HL-60 (cell line): ENCODE results near the gene PARD3.
A peak's percentile ranks its signal among the peaks of the same experiment; 100 is the strongest.

Source experiments
- DNase-seq, 2 experiments: peaks; one replicate each; pipeline ENCODE4 v3.0.0-alpha.2; 2010 to 2020; ENCODE audit warnings: low read depth in 1 of 2, low spot score in 1 of 2
- H3K27ac ChIP-seq: fragments of 250-450 bp; sonication (Bioruptor Pico); replicated peaks from 2 replicates; pipeline ENCODE4 v1.5.1; 2020; ENCODE audit warnings: mild to moderate bottlenecking, moderate library complexity
- H3K27me3 ChIP-seq: fragments of 250-450 bp; sonication (Bioruptor Pico); 2 replicates; pipeline ENCODE4 v1.5.1; 2021; ENCODE audit warnings: mild to moderate bottlenecking, moderate library complexity; ENCODE audit not compliant: insufficient read depth, poor library complexity, severe bottlenecking
- H3K4me3 ChIP-seq: replicated peaks from 2 replicates; pipeline ENCODE4 v1.5.1; 2011; ENCODE audit warnings: mild to moderate bottlenecking, control low read depth, low read length; ENCODE audit not compliant: insufficient read depth
- GABPA ChIP-seq: IDR thresholded peaks from 2 replicates; pipeline ENCODE4 v1.6.1; 2012; ENCODE audit warnings: low read depth
- POLR2AphosphoS5 ChIP-seq: IDR thresholded peaks from 2 replicates; pipeline ENCODE4 v1.6.1; 2012; ENCODE audit warnings: low read depth
- SPI1 ChIP-seq: IDR thresholded peaks from 2 replicates; pipeline ENCODE4 v1.6.1; 2012; ENCODE audit warnings: low read depth, mild to moderate bottlenecking, borderline replicate concordance
- long read RNA-seq: library from polyadenylated mRNA; unstranded; transcript quantifications from one replicate; pipeline ENCODE4 v2.0.0, GENCODE V29; 2020
- TF ChIP-seq, protein P1 (sequence below): IDR thresholded peaks from 2 replicates; pipeline ENCODE4 v1.6.1; 2012; ENCODE audit warnings: low read depth; ENCODE audit not compliant: insufficient replicate concordance
- TF ChIP-seq, protein P2 (sequence below): IDR thresholded peaks from one replicate; pipeline ENCODE4 v1.5.1; 2011; ENCODE audit warnings: low read length, control low read depth, inconsistent platforms; ENCODE audit not compliant: insufficient read depth

The PARD3 gene
- long read RNA-seq, partial matches to known transcripts: 5 of 11 reads
- long read RNA-seq, other reads (novel, unspliced or antisense): 6 of 11 reads

DNA sequence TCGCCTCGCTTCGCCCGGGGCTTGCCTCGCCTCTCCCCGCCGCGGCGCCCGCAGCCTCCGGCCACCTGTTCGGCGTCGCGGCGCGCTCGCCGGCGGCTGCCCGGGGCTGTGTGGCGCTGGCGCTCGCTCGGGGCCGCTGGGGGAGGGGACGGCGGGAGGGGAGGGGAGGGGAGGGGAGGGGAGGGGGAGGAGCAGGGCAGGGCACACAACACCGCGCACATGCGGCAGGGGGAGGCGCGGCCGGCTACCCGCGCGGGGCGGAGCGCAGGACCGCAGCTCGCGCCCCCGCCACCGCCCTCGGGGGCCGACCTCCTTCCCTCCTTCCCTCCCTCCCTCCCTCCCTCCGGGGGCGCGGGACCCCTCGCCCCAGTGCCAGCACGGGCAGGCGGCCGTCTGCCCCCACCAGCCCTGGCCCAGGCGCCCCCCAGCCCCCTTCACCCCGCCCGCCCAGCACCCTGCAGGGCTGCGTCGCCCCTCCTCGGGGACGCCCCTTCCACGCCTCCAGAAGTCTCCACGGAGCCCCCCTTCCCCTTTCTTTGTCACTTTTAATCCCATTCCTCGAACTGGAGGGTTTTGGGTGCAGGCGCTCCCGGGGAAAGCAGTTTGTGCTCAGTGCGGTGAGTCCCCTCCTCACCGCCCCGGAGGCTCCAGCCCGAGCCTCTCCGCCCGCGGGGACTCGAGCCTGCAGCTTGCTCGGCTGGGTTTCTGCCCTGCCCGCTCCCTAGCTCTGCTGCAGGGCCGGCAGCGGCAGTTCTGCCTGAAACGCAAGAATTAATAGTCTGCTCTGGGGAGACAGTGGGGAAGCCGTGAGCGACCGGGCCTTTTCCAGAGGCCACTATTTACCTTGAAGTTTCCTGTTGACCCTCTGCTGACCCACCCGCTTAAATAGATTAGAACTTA, at the start of gene PARD3:
PARD3 (minus strand) TSS at position 112 of the 900 bp plus-strand sequence. CDS start 301 bp downstream, outside the sequence.
- Histone ChIP-seq H3K27ac (no peak within 1 kb of the TSS), H3K4me3 (peak within 1 kb of the TSS; percentile 41), H3K27me3 (peaks cover 23% of the 10 kb centered on the region)
- DNase-seq: no peak
- TF ChIP-seq SPI1 (no peak), POLR2AphosphoS5 (no peak), GABPA (no peak)
- TF ChIP-seq, protein P1, sequence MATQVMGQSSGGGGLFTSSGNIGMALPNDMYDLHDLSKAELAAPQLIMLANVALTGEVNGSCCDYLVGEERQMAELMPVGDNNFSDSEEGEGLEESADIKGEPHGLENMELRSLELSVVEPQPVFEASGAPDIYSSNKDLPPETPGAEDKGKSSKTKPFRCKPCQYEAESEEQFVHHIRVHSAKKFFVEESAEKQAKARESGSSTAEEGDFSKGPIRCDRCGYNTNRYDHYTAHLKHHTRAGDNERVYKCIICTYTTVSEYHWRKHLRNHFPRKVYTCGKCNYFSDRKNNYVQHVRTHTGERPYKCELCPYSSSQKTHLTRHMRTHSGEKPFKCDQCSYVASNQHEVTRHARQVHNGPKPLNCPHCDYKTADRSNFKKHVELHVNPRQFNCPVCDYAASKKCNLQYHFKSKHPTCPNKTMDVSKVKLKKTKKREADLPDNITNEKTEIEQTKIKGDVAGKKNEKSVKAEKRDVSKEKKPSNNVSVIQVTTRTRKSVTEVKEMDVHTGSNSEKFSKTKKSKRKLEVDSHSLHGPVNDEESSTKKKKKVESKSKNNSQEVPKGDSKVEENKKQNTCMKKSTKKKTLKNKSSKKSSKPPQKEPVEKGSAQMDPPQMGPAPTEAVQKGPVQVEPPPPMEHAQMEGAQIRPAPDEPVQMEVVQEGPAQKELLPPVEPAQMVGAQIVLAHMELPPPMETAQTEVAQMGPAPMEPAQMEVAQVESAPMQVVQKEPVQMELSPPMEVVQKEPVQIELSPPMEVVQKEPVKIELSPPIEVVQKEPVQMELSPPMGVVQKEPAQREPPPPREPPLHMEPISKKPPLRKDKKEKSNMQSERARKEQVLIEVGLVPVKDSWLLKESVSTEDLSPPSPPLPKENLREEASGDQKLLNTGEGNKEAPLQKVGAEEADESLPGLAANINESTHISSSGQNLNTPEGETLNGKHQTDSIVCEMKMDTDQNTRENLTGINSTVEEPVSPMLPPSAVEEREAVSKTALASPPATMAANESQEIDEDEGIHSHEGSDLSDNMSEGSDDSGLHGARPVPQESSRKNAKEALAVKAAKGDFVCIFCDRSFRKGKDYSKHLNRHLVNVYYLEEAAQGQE: no peak
- TF ChIP-seq, protein P2, sequence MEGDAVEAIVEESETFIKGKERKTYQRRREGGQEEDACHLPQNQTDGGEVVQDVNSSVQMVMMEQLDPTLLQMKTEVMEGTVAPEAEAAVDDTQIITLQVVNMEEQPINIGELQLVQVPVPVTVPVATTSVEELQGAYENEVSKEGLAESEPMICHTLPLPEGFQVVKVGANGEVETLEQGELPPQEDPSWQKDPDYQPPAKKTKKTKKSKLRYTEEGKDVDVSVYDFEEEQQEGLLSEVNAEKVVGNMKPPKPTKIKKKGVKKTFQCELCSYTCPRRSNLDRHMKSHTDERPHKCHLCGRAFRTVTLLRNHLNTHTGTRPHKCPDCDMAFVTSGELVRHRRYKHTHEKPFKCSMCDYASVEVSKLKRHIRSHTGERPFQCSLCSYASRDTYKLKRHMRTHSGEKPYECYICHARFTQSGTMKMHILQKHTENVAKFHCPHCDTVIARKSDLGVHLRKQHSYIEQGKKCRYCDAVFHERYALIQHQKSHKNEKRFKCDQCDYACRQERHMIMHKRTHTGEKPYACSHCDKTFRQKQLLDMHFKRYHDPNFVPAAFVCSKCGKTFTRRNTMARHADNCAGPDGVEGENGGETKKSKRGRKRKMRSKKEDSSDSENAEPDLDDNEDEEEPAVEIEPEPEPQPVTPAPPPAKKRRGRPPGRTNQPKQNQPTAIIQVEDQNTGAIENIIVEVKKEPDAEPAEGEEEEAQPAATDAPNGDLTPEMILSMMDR: no peak

DNA sequence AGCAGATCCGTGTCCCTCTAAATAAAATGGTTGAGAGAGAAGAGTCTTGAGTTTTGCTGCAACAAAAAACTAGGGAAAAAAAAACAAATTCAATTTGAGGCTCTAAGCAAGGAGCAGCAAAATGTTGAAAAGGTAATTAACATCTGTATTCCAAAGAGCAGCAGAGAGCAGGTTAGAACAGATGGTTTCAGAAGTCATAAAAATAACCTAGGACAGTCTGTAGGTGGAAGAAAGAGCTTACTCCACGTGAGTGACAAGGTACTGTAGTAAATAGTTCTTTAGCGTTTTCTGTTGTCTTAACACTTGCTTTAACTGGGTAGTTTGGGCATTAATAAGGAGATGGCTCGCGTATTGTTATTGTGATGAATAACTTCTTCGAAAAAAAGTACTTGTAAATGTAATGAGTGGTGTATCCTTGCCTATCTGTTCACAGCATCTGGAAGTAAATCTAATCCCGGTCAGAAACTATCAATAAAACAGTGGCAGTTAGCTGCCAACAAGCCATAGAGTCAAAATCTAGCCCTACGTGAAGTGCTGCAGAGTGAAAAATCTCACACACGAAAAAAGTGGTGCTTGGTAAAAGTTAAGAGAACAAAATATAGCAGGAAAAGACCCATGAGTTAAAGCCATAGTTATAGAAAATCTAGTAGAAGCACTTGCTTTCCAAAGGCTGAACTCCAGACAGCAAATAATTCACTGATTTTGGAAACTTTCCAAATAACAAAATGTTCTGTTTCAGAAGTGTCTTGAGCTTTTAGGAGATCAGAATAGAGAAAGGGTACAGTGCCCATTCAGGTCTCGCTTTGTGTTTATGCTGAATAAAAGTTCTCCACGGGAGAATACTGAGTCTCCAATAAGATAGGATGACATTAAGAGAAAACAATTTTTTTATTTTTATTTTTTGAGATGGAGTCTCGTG, 49.3 kb upstream of the PARD3 start:
- Histone ChIP-seq H3K27ac (no peak overlapping the region), H3K27me3 (no peaks in the 10 kb centered on the region), H3K4me3 (no peak overlapping the region)
- no peak for DNase-seq
- no peak for TF ChIP-seq SPI1
- TF ChIP-seq, protein P2: no peak
- TF ChIP-seq GABPA: no peak
- TF ChIP-seq, protein P1: no peak
- TF ChIP-seq POLR2AphosphoS5: no peak

DNA sequence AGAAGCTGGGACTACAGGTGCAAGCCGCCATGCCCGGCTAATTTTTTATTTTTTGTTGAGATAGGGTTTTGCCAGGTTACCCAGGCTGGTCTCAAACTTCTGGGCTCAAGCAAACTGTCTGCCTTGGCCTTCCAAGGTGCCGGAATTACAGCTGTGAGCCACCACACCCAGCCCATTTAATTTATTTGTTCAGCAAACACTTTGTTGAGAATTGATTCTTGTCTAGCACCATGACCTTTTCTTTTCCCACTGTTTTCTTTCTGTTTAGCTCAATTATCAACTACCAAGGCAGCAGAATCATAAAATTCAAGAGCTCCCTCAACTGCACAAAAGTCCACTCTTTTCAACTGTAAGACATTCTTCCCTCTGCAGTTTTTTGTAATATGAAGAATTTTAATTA, 47.8 kb upstream of the PARD3 start:
- H3K27ac ChIP-seq: no peak overlapping the region
- TF ChIP-seq, protein P1: no peak
- TF ChIP-seq SPI1 (no peak), POLR2AphosphoS5 (no peak), GABPA (no peak)
- TF ChIP-seq, protein P2: no peak
- H3K27me3 ChIP-seq: no peaks in the 10 kb centered on the region
- no peak for DNase-seq
- H3K4me3 ChIP-seq: no peak overlapping the region
